LNCaP clone FGC (cell line): ENCODE results near the gene HDAC4.

ENCODE experiments used
- DNase-seq: peaks from one replicate; pipeline ENCODE4 v3.0.0-alpha.2; 2011; ENCODE audit warnings: low read depth
- H3K4me3 ChIP-seq: 2 replicates; pipeline ENCODE4 v1.5.1; 2011; ENCODE audit warnings: mild to moderate bottlenecking, low read depth, low read length, control low read depth
- TF ChIP-seq, protein P1 (sequence below): IDR thresholded peaks from 2 replicates; pipeline ENCODE4 v1.5.1; 2012; ENCODE audit warnings: mild to moderate bottlenecking; ENCODE audit not compliant: control insufficient read depth, insufficient read depth; ENCODE audit errors: extremely low read depth

The HDAC4 gene

DNA sequence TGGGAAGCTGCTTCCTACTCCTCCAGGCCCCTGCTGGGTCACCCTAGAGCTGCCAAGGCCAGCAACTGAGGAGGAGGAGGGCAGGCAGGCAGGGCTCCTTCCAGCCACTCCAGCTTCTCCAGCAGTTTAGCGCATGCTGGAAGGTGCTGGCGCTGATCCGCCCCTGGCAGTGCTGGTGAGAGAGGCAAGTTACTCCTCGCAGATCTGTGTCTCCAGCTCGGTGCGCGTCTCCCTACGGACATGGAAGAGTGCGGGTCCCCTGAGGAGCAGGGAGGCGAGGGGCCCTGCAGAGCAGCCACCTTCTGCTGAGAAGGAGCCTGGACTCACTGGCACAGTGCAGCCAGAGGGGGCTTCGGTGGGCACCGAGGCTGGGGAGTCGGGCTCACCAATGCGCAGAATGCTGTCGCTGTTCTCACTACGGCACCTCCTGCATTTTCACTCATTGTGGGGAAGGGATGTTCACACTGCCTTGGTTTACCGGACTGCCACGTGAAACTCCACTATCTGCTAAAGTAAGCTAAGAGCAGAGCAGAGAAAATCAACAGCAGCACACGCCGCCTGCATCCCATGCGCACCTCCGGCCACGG is 206.0 kb downstream of the HDAC4 start:
- H3K4me3 ChIP-seq, result no peak overlapping the region
- TF ChIP-seq, protein P1, sequence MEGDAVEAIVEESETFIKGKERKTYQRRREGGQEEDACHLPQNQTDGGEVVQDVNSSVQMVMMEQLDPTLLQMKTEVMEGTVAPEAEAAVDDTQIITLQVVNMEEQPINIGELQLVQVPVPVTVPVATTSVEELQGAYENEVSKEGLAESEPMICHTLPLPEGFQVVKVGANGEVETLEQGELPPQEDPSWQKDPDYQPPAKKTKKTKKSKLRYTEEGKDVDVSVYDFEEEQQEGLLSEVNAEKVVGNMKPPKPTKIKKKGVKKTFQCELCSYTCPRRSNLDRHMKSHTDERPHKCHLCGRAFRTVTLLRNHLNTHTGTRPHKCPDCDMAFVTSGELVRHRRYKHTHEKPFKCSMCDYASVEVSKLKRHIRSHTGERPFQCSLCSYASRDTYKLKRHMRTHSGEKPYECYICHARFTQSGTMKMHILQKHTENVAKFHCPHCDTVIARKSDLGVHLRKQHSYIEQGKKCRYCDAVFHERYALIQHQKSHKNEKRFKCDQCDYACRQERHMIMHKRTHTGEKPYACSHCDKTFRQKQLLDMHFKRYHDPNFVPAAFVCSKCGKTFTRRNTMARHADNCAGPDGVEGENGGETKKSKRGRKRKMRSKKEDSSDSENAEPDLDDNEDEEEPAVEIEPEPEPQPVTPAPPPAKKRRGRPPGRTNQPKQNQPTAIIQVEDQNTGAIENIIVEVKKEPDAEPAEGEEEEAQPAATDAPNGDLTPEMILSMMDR, result no peak
- no peak for DNase-seq

DNA sequence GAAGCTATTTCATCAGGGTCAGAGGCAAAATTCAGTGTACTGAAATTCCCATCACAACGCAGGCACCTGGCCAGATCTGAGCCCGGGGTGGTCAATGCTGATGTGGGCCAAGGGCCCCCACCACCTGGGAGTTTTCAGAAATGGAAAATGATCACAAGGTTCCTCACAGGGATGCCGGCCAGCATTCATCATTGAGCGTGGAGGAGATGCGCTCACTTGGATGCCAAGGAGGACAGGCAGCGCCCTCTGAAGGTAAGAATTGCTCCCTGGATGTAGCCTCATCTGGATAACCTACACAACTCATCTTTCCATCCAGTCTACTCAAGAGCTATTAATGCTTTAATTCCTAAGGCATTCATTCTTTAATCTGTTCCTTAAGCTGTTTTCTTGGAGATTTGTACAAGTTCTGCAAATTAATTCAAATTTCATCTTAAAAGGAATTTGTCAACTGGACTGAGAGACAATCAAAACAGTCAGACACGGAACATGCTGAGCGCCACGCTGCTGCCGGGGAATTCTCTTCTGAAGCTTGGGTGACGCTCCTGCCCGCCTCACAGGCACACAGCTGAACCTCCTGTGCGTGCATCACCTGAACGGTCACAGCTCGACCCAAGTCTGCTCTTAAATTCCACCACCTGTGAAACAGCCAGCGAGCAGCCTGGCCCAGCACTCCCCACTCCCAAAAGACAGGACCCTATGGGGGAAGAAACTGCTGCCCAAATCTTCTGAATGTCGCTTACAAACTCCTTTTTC is 206.7 kb downstream of the HDAC4 start:
- no peak overlapping the region for H3K4me3 ChIP-seq
- TF ChIP-seq, protein P1, result peak; percentile 24; the same call in 1 of the 2 replicates
- DNase-seq, result no peak

- no peak for DNase-seq
- H3K4me3 ChIP-seq, result no peak overlapping the region
- TF ChIP-seq, protein P1, result no peak
Measured at GRCh38 chr2:239193401-239193811, 207.4 kb downstream of the HDAC4 start.

- no peak for DNase-seq
- H3K4me3 ChIP-seq, result no peak overlapping the region
- TF ChIP-seq, protein P1, result no peak
Measured at GRCh38 chr2:239192975-239193374, 207.8 kb downstream of the HDAC4 start.

GRCh38 chr2:239192456-239192855 is 208.4 kb downstream of the HDAC4 start:
- peak overlapping the region; percentile 15; the same call in 1 of the 2 replicates for H3K4me3 ChIP-seq
- peak; percentile 61 for DNase-seq
- TF ChIP-seq, protein P1, result no peak

DNA sequence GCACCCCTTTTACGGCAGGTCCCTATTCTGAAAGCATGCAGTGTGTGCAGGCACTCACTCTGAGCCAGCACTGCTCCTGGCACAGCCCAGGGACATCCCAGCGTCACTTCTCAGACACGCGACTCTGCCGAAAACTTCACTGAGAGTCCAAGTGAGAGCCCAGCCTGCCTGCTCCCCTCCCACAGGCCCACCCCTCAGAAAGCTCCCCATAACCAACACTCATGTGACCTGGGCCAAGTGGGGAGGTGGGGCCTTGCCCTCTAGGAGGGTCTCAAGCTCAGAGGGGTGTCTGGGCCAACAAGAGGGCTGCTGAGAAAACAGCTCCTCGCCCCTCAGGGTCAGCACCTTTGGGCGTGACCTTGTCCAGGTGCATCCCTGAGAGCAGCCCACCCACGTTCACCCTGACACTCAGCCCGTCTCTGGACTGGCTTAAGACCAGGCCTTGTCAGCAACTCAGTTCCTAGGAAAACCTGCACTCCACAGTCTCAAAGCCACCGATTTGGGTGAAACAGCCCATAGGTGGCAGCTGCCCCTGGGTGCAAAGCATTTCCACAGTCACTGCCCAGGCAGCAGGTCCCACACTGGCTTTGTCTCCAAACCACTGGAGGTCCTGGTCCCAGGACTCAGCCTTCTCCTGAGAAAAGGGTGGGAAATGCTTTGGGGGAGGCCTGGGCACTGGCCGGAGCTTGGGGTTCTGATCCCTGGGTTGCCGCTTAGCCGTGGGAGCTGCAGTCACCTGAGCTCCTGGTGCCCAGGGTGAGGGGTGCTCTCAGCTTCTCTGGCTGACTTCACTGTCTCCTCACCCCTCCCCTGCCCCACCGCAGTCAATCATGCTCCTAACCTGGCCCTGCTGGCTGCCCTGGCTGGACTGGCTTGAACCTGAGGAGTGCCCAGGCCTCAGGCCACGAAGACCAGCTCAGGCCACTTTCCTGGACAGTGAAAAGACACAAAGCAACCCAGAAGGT is 209.6 kb downstream of the HDAC4 start:
- H3K4me3 ChIP-seq, result no peak overlapping the region
- no peak for DNase-seq
- TF ChIP-seq, protein P1, result no peak
